Activated T-helper 1 cell treated with Interleukin-2 at 50 U/mL for 16 hours (primary cell): ENCODE measurements around the gene MRPS34.

Experiments used
- DNase-seq: peaks from one replicate; pipeline ENCODE4 v3.0.0-alpha.2; 2020; ENCODE audit warnings: low read depth

Gene MRPS34

GRCh38 chr16:1794221-1794871, 21.4 kb upstream of the MRPS34 start:
- no peak for DNase-seq

- DNase-seq = no peak
These were observed 20.8 kb upstream of the MRPS34 start, which contains the start of gene IGFALS for GRCh38 chr16:1793578-1794220. TSS of gene IGFALS (minus strand) at chr16:1793705. CDS start at chr16:1793652, 53 bp downstream.

- DNase-seq = no peak
These were observed 20.1 kb upstream of the MRPS34 start for GRCh38 chr16:1792836-1793577.

GRCh38 chr16:1791943-1792812, 19.2 kb upstream of the MRPS34 start:
- DNase-seq = no peak

- no peak for DNase-seq
These were observed 18.5 kb upstream of the MRPS34 start for GRCh38 chr16:1791256-1791942.

- DNase-seq = no peak
These were observed 17.8 kb upstream of the MRPS34 start for GRCh38 chr16:1790611-1791255.

GRCh38 chr16:1790261-1790610, 17.3 kb upstream of the MRPS34 start:
- DNase-seq = no peak

- no peak for DNase-seq
These were observed 16.7 kb upstream of the MRPS34 start for GRCh38 chr16:1789643-1790045.

GRCh38 chr16:1788708-1789100, 15.8 kb upstream of the MRPS34 start:
- no peak for DNase-seq

- no peak for DNase-seq
These were observed 15.3 kb upstream of the MRPS34 start for GRCh38 chr16:1788095-1788707.

GRCh38 chr16:1787322-1788094, 14.6 kb upstream of the MRPS34 start:
- no peak for DNase-seq

GRCh38 chr16:1787056-1787321, 14.1 kb upstream of the MRPS34 start:
- DNase-seq = no peak

- DNase-seq = no peak
These were observed 13.5 kb upstream of the MRPS34 start for GRCh38 chr16:1786242-1787055.

GRCh38 chr16:1785846-1786170, 12.9 kb upstream of the MRPS34 start:
- DNase-seq = no peak

GRCh38 chr16:1784977-1785845, 12.3 kb upstream of the MRPS34 start:
- DNase-seq = no peak

GRCh38 chr16:1782408-1783264, 9.7 kb upstream of the MRPS34 start, which contains the start of the genes NUBP2 and SPSB3:
TSS of gene NUBP2 (plus strand) at chr16:1782960. CDS start at chr16:1783021, 61 bp downstream.
TSS of gene SPSB3 (minus strand) at chr16:1782571. CDS start at chr16:1781483, 1,088 bp downstream.
- peak; percentile 97 for DNase-seq

- peak; percentile 31 for DNase-seq
These were observed 8.9 kb upstream of the MRPS34 start for GRCh38 chr16:1781758-1782407.
